ENCODE results near the gene SERP2.

GRCh38 chr13:44425041-44425814 is 51.6 kb downstream of the SERP2 start:
- TF ChIP-seq CTCF (IDR thresholded peaks at IDR 0.05) (no peak), POLR2A (IDR thresholded peaks at IDR 0.05) (no peak)
